GM19463 (cell line): ENCODE results near the gene MMUT.
A peak's percentile ranks its signal among the peaks of the same experiment; 100 is the strongest.
"Not testable (repeated sequence)": the region's sequence is repeated elsewhere in the genome, so short reads cannot be mapped to it uniquely, and the experiment has no call there.

Source experiments
- ATAC-seq: cut with Tn5 transposase; IDR thresholded peaks from one replicate; pipeline ENCODE4 v1.9.1; 2021; ENCODE audit warnings: mild to moderate bottlenecking, moderate library complexity; ENCODE audit not compliant: unreplicated experiment

Gene MMUT

DNA sequence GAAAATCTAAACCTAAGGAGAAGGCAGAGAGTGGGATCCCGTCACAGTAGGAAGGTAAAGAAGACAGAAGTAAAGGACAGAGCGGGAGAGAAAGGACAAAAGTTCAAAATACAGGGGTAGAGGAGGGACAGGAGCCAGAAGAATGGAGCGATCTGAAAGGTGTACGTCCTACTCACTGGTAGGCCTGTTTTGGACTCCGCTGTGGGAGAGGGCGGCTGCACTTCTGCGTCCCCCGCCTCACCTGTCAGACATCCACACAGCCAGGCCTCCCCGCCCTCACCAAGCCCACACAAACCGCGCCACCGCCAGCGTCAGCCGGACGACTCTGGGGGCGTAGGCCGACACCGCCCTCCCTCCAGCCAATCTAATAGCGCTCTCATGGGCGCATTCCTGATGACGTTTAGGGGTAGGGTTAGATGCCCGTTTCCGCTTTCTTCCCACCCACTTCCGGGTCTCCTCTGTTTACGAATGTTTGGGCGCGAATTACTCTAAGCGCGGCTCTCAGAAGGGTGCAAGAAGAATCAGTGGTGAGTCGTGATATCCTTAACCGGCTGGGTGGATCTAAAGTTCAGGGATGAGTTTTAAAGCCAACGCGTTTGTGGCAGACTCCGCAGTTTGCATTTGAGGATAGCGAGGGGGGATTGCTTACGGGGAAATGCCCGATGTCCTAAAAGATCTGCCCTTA is at the start of gene MMUT, which contains the start of gene CENPQ:
TSS of gene MMUT (minus strand) at position 327 of the 685 bp plus-strand sequence. CDS start 3,787 bp downstream, outside the sequence.
TSS of gene CENPQ (plus strand) at position 444 of the 685 bp plus-strand sequence. CDS start 6,807 bp downstream, outside the sequence.
- peak; percentile 99 for ATAC-seq

- ATAC-seq = no peak
Measured at GRCh38 chr6:49509342-49509741, 46.3 kb upstream of the MMUT start.

DNA sequence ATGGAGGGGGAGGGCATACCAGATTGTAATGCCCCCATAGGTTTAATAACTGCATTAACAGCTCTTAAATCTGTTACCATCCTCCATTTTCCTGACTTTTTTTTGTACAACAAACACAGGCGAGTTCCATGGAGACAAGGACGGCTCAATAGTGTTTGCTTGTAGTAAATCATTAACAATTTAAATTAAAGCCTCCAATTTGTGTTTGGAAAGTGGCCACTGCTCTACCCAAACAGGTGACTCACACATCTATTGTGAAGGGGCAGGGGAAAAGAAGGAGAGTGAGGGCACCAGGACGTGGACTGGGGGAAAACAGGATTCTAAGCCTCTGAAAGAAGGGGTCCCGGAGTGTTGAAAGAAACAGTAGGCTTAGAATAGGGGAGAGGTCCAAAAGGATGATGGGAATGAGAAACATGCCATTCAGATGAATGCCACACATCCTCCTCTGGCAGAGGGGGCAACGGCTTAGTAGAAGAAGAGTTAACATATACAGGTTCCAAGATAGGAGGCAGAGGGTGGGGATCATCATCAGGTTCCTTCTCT is 43.6 kb upstream of the MMUT start:
- no peak for ATAC-seq

DNA sequence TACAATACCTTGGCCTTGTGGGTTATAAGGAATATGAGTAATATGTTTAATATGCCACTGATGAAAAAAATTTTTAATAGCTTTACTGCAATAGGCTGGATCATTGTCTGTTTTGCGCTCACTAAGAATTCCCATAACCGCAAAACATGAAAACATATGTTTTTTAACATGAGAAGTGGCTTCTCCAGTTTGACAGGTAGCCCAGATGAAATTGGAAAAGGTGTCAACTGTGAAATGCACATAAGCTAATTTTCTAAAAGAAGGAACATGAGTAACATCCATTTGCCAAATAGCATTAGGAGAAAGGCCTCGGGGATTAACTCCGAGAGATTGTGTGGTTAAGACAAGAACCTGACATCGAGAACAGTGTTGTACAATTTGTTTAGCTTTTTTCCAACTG is 41.6 kb upstream of the MMUT start:
- no peak for ATAC-seq

- ATAC-seq = no peak
Measured at GRCh38 chr6:49499623-49500022, 36.6 kb upstream of the MMUT start, which contains the start of gene GLYATL3. TSS of gene GLYATL3 (plus strand) at chr6:49499923. CDS start at chr6:49511991, 12,068 bp downstream.

GRCh38 chr6:49499126-49499525 is 36.1 kb upstream of the MMUT start:
- no peak for ATAC-seq

GRCh38 chr6:49497304-49497703 is 34.3 kb upstream of the MMUT start:
- ATAC-seq = no peak

DNA sequence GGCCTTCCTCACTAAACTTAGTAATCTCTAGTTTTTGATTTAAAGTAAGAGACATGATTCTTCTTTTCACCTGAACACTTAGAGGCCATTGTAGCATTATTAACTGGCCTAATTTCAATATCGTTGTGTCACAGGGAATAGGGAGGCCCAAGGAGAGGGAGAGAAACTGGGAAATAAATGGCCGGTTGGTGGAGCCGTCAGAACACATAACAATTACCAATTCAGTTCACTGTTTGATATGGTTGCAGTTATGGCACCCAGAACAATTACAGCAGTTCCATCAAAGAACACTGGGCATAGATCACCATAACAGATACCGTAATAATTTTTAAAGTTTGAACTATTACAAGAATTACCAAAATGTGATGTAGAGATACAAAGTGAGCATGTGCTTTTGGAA is 27.6 kb upstream of the MMUT start:
- no peak for ATAC-seq

GRCh38 chr6:49483380-49483779 is 20.3 kb upstream of the MMUT start:
- not testable (repeated sequence) for ATAC-seq

GRCh38 chr6:49481846-49482245 is 18.8 kb upstream of the MMUT start:
- ATAC-seq = not testable (repeated sequence)

- ATAC-seq = no peak
Measured at GRCh38 chr6:49479308-49479970, 16.4 kb upstream of the MMUT start.

DNA sequence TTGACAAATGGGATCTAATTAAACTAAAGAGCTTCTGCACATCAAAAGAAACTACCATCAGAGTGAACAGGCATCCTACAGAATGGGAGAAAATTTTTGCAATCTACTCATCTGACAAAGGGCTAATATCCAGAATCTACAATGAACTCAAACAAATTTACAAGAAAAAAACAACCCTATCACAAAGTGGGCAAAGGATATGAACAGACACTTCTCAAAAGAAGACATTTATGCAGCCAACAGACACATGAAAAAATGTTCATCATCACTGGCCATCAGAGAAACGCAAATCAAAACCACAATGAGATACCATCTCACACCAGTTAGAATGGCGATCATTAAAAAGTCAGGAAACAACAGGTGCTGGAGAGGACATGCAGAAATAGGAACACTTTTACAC is 13.5 kb upstream of the MMUT start:
- ATAC-seq = not testable (repeated sequence)

DNA sequence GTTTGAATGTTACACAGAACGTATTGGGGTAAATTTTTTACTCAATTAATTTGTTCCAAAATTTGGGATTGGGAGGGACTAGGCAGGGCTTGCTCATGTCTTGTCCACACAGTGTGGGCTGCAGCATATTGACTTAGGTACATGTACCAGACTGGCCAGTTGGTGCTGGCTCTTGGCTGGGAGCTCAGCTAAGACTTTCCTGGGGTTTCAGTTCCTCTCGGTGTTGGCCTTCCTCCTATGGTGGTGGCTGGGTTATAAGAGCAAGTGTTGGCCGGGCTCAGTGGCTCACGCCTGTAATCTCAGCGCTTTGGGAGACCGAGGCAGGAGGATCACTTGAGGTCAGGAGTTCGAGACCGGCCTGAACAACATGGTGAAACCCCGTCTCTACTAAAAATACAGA is 5.0 kb upstream of the MMUT start:
- no peak for ATAC-seq

DNA sequence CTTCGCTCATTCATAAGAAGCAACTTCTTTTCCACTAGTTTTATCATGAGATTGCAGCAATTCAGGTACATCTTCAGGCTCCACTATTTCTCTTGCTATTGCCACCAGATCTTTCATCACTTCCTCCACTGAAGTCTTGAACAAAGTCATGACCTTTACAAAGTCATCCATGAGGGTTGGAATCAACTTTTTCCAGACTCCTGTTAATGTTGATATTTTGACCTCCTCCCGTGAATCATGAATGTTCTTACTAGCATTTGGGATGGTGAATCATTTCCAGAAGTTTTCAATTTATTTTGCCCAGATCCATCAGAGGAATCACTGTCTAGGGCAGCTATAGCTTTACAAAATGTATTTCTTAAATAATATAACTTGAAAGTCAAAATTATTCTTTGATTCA is 1.6 kb upstream of the MMUT start:
- ATAC-seq = no peak

- no peak for ATAC-seq
Measured at GRCh38 chr6:49463612-49463967, 537 bp upstream of the MMUT start.

DNA sequence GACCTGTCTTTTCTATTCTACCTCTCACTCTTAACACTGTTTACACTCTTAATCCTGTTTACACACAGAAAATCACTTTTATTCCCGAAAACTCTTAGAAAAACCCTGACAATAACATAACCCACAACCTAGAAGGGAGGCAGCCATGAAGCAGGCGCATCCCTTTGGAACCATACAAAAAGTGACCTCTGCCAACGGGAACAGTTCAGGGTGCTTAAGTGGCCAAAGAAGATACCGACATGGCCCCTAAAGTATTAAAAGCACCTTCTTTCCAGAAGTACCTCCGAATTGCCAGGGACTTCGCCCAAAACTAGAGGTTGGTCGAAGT is 490 bp downstream of the MMUT start:
- ATAC-seq = peak; percentile 1

- no peak for ATAC-seq
Measured at GRCh38 chr6:49462071-49462470, 982 bp downstream of the MMUT start.

- ATAC-seq = no peak
Measured at GRCh38 chr6:49457771-49458170, 5.3 kb downstream of the MMUT start.

DNA sequence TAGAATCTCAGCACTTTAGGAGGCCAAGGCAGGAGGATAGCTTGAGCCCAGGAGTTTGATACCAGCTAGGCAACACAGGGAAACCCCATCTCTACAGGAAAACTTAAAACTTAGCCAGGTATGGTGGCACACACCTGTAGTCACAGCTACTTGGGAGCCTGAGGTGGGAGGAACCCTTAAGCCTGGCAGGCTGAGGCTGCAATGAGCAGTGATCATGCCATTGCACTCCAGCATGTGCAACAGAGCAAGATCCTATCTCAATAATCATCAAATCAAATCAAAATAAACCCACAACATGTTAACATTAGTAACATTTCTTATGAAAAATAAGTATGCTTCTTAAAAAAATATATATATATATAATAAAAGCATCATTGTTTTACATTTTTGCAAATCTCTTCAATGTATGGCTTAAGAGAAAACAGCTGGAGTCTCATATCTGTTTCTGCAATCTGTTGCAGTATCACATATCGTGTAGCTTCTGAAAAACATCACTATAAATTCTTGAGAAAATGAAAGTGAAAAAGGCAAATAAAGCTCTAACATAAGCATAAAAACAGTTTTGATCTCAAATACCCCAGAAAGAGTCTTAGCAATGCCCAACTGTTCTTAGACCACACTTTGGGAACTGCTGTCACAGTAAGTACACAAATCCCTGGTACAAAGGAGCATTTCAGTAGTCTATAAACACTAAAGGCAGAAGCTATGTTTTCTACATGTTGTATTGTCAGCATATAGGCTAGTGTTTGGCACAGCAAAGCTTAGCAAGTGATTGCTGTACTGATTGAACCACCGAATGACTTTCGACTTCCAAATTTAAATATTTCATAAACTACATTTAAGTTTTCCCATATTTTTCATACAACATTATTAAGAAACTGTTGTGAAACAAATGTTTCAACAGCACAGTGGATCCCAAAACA is 8.0 kb downstream of the MMUT start:
- ATAC-seq = no peak

GRCh38 chr6:49453221-49453620 is 9.8 kb downstream of the MMUT start:
- no peak for ATAC-seq

DNA sequence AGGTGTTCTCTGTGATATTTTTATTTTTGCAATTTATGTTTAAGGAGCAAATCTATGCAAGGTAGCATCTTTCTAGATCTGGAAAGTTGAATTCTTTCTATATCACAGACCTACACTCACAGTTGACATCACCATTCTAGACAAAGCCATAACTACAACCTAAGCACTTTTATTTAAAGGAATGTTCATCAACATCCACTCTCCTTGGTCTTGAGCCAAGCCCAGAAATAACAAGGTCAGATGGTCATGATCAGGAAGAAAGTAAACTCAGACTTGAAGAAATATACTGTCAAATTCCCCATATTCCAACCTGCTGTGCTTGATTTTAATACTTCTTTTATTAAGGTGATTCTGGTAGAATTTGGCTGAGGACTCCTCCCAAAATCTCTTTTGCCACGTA is 32.2 kb downstream of the MMUT start:
- ATAC-seq = no peak
